ENCODE measurements around the gene FFAR4. TPM values are rescaled to one million over a fixed set of nuclear protein-coding genes. Genes with fewer than 3 reads are reported as not detected.
"Not testable (repeated sequence)": the region's sequence is repeated elsewhere in the genome, so short reads cannot be mapped to it uniquely, and the experiment has no call there.

Gene FFAR4
- total RNA-seq = 0.25 TPM

GRCh38 chr10:93566435-93567276, at the start of gene FFAR4:
FFAR4 (plus strand) TSS chr10:93566665; CDS start chr10:93566721, 56 bp downstream.
- DNase-seq (ENCODE audit: low spot score) = no peak
- ATAC-seq = peak; percentile 69

- no peak for ATAC-seq
- no peak for DNase-seq (ENCODE audit: low spot score)
Measured at GRCh38 chr10:93518531-93518930, 47.9 kb upstream of the FFAR4 start.

GRCh38 chr10:93535293-93535692, 31.2 kb upstream of the FFAR4 start:
- no peak for DNase-seq (ENCODE audit: low spot score)
- no peak for ATAC-seq

- not testable (repeated sequence) for DNase-seq (ENCODE audit: low spot score); ATAC-seq
Measured at GRCh38 chr10:93540871-93541270, 25.6 kb upstream of the FFAR4 start.

GRCh38 chr10:93541402-93542357, 24.8 kb upstream of the FFAR4 start:
- peak; percentile 99 for ATAC-seq
- DNase-seq (ENCODE audit: low spot score) = peak; percentile 60

GRCh38 chr10:93542358-93542791, 24.1 kb upstream of the FFAR4 start:
- DNase-seq (ENCODE audit: low spot score) = peak; percentile 71
- ATAC-seq = peak; percentile 83

- not testable (repeated sequence) for DNase-seq (ENCODE audit: low spot score); ATAC-seq
Measured at GRCh38 chr10:93546995-93547394, 19.5 kb upstream of the FFAR4 start.

- DNase-seq (ENCODE audit: low spot score) (no peak), ATAC-seq (no peak)
Measured at GRCh38 chr10:93547522-93547921, 18.9 kb upstream of the FFAR4 start.

GRCh38 chr10:93548376-93549071, 17.9 kb upstream of the FFAR4 start:
- ATAC-seq (no peak), DNase-seq (ENCODE audit: low spot score) (no peak)

GRCh38 chr10:93550606-93551005, 15.9 kb upstream of the FFAR4 start:
- no peak for ATAC-seq
- DNase-seq (ENCODE audit: low spot score) = no peak

- no peak for ATAC-seq
Measured at GRCh38 chr10:93552780-93553179, 13.7 kb upstream of the FFAR4 start.

GRCh38 chr10:93553482-93554315, 12.8 kb upstream of the FFAR4 start:
- peak; percentile 61 for ATAC-seq
- no peak for DNase-seq (ENCODE audit: low spot score)

More at GRCh38 chr10:93552780-93553179, 13.7 kb upstream of the FFAR4 start:
- DNase-seq (ENCODE audit: low spot score) = no peak

GRCh38 chr10:93554316-93554663, 12.2 kb upstream of the FFAR4 start:
- ATAC-seq = peak; percentile 3
- DNase-seq (ENCODE audit: low spot score) = no peak

- peak; percentile 79 for DNase-seq (ENCODE audit: low spot score)
- peak; percentile 94 for ATAC-seq
Measured at GRCh38 chr10:93554760-93555432, 11.6 kb upstream of the FFAR4 start.

GRCh38 chr10:93559490-93559889, 7.0 kb upstream of the FFAR4 start:
- DNase-seq (ENCODE audit: low spot score) (no peak), ATAC-seq (no peak)

- no peak for ATAC-seq
- DNase-seq (ENCODE audit: low spot score) = no peak
Measured at GRCh38 chr10:93560541-93560940, 5.9 kb upstream of the FFAR4 start.

GRCh38 chr10:93565446-93565845, 1.0 kb upstream of the FFAR4 start:
- DNase-seq (ENCODE audit: low spot score) (no peak), ATAC-seq (no peak)

- ATAC-seq (peak; percentile 12), DNase-seq (ENCODE audit: low spot score) (no peak)
Measured at GRCh38 chr10:93567277-93568104, 1.0 kb downstream of the FFAR4 start.

GRCh38 chr10:93568105-93568390, 1.6 kb downstream of the FFAR4 start:
- DNase-seq (ENCODE audit: low spot score) (no peak), ATAC-seq (peak; percentile 46)

All from left lobe of liver (tissue), 2 donors.